CD4-positive, alpha-beta T cell treated with Interleukin-15 for 1 hour (primary cell): ENCODE results near the gene KRTAP19-5.
"Not testable (repeated sequence)": the region's sequence is repeated elsewhere in the genome, so short reads cannot be mapped to it uniquely, and the experiment has no call there.

ENCODE experiments used
- DNase-seq: peaks from one replicate; pipeline ENCODE4 v3.0.0-alpha.2; 2020

Gene KRTAP19-5

GRCh38 chr21:30502041-30502440 is at the start of gene KRTAP19-5:
KRTAP19-5 (minus strand) TSS chr21:30502141; CDS start chr21:30502090, 51 bp downstream.
- no peak for DNase-seq

- no peak for DNase-seq
Observed at GRCh38 chr21:30541764-30542163, 39.8 kb upstream of the KRTAP19-5 start, which contains the start of gene KRTAP19-6. KRTAP19-6 (minus strand) TSS chr21:30541864; CDS start chr21:30541833, 31 bp downstream.

- DNase-seq = no peak
Observed at GRCh38 chr21:30518876-30519275, 16.9 kb upstream of the KRTAP19-5 start.

GRCh38 chr21:30515681-30516080 is 13.7 kb upstream of the KRTAP19-5 start:
- no peak for DNase-seq

- not testable (repeated sequence) for DNase-seq
Observed at GRCh38 chr21:30505621-30506205, 3.8 kb upstream of the KRTAP19-5 start.

GRCh38 chr21:30497065-30497464 is 4.9 kb downstream of the KRTAP19-5 start, which contains the start of gene KRTAP19-4:
KRTAP19-4 (minus strand) TSS chr21:30497165; CDS start chr21:30497110, 55 bp downstream.
- no peak for DNase-seq

- DNase-seq = no peak
Observed at GRCh38 chr21:30491963-30492428, 9.9 kb downstream of the KRTAP19-5 start, which contains the start of gene KRTAP19-3. KRTAP19-3 (minus strand) TSS chr21:30492013; CDS start chr21:30491957, 56 bp downstream.

GRCh38 chr21:30487336-30487735 is 14.6 kb downstream of the KRTAP19-5 start, which contains the start of gene KRTAP19-2:
KRTAP19-2 (minus strand) TSS chr21:30487436; CDS start chr21:30487348, 88 bp downstream.
- DNase-seq = no peak

- no peak for DNase-seq
Observed at GRCh38 chr21:30486180-30486579, 15.8 kb downstream of the KRTAP19-5 start.

GRCh38 chr21:30482130-30482529 is 19.8 kb downstream of the KRTAP19-5 start:
- DNase-seq = no peak

- no peak for DNase-seq
Observed at GRCh38 chr21:30480145-30480544, 21.8 kb downstream of the KRTAP19-5 start, which contains the start of gene KRTAP19-1. KRTAP19-1 (minus strand) TSS chr21:30480367; CDS start chr21:30480317, 50 bp downstream.

GRCh38 chr21:30479259-30479658 is 22.7 kb downstream of the KRTAP19-5 start:
- DNase-seq = no peak

- DNase-seq = no peak
Observed at GRCh38 chr21:30478004-30478403, 23.9 kb downstream of the KRTAP19-5 start.

GRCh38 chr21:30468900-30469714 is 32.8 kb downstream of the KRTAP19-5 start:
- DNase-seq = no peak

GRCh38 chr21:30463713-30464112 is 38.2 kb downstream of the KRTAP19-5 start:
- no peak for DNase-seq
